ENCODE data around the gene AP2A2.

The AP2A2 gene

DNA sequence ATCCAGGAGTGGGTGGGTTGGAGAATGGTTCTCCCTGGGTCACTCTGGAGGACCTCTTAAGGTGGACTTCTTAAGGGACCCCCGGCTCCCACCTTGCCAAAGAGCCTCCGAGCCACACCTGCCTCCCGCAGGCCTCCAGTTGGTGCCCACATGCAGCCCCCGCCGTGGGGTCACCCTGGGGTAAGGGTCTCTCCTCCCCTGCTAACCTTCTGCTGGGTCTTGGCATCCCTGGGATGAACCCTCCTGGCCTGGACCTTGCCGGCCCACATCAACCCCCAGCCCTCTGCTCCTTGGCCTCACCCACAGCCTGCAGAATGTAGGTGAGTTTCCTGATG is 123.4 kb downstream of the AP2A2 start:
- ChIA-PET CTCF (no interaction called here), POLR2A (no interaction called here)
- no peaks in the 10 kb centered on the region for H3K9me3 ChIP-seq (ENCODE audit: control insufficient read depth, insufficient read depth, low read depth, low read length)
- H3K27ac ChIP-seq (ENCODE audit: extremely low read depth, low read depth, low read length), result no peak overlapping the region
- no peaks in the 10 kb centered on the region for H3K4me1 ChIP-seq (ENCODE audit: control insufficient read depth, insufficient read depth, low read length)
- H3K36me3 ChIP-seq (ENCODE audit: control insufficient read depth in 2 of 2, insufficient read depth in 1 of 2, low read length in 2 of 2), result no peaks in the 10 kb centered on the region
- H3K4me3 ChIP-seq (ENCODE audit: low read depth, low read length), result no peak overlapping the region
- TF ChIP-seq ZBTB21 (tag by site-specific recombination; IDR thresholded peaks at IDR 0.05) (no peak), ZBTB6 (tag by site-specific recombination; IDR thresholded peaks at IDR 0.05) (no peak), ZFP41 (tag by site-specific recombination; IDR thresholded peaks at IDR 0.05; ENCODE audit: borderline replicate concordance) (no peak), HOXD13 (CRISPR knock-in tag; IDR thresholded peaks at IDR 0.05; ENCODE audit: borderline replicate concordance) (no peak), ZNF585B (tag by site-specific recombination; IDR thresholded peaks at IDR 0.05) (no peak)
- TF ChIP-seq, protein P1, sequence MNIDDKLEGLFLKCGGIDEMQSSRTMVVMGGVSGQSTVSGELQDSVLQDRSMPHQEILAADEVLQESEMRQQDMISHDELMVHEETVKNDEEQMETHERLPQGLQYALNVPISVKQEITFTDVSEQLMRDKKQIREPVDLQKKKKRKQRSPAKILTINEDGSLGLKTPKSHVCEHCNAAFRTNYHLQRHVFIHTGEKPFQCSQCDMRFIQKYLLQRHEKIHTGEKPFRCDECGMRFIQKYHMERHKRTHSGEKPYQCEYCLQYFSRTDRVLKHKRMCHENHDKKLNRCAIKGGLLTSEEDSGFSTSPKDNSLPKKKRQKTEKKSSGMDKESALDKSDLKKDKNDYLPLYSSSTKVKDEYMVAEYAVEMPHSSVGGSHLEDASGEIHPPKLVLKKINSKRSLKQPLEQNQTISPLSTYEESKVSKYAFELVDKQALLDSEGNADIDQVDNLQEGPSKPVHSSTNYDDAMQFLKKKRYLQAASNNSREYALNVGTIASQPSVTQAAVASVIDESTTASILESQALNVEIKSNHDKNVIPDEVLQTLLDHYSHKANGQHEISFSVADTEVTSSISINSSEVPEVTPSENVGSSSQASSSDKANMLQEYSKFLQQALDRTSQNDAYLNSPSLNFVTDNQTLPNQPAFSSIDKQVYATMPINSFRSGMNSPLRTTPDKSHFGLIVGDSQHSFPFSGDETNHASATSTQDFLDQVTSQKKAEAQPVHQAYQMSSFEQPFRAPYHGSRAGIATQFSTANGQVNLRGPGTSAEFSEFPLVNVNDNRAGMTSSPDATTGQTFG (tag by site-specific recombination; IDR thresholded peaks at IDR 0.05; ENCODE audit: borderline replicate concordance), result no peak
- TF ChIP-seq, protein P2, sequence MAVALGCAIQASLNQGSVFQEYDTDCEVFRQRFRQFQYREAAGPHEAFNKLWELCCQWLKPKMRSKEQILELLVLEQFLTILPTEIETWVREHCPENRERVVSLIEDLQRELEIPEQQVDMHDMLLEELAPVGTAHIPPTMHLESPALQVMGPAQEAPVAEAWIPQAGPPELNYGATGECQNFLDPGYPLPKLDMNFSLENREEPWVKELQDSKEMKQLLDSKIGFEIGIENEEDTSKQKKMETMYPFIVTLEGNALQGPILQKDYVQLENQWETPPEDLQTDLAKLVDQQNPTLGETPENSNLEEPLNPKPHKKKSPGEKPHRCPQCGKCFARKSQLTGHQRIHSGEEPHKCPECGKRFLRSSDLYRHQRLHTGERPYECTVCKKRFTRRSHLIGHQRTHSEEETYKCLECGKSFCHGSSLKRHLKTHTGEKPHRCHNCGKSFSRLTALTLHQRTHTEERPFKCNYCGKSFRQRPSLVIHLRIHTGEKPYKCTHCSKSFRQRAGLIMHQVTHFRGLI (tag by site-specific recombination; IDR thresholded peaks at IDR 0.05), result no peak

DNA sequence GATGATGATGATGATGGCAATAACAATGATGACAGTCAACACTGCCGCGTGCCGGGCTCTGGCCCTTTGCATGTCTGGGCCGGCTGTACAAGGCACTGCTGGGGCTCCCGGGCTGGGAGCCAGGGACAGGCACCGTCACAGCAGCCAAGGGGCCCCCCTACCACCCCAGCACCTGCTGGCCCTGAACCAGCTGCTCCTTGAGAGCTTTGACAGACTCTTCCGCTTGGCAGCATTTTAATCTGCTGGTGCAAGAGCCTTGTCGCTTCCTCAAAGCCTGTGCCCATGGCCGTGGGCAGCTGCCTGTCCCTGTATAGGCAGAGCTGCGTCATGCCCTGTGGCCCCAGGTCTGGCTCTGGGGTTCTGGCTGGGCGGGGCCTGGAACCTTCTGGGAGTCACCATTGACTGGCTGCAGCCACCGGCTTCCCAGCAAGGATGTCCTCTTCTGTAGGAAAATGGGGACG is 123.8 kb downstream of the AP2A2 start:
- H3K4me3 ChIP-seq (ENCODE audit: low read depth, low read length), result no peak overlapping the region
- H3K27ac ChIP-seq (ENCODE audit: extremely low read depth, low read depth, low read length), result no peak overlapping the region
- no peaks in the 10 kb centered on the region for H3K36me3 ChIP-seq (ENCODE audit: control insufficient read depth in 2 of 2, insufficient read depth in 1 of 2, low read length in 2 of 2)
- no peaks in the 10 kb centered on the region for H3K4me1 ChIP-seq (ENCODE audit: control insufficient read depth, insufficient read depth, low read length)
- TF ChIP-seq ZNF350 (tag by site-specific recombination; IDR thresholded peaks at IDR 0.05), result no peak
- TF ChIP-seq ZNF248 (tag by site-specific recombination; IDR thresholded peaks at IDR 0.05), result no peak
- TF ChIP-seq ZNF558 (tag by site-specific recombination; IDR thresholded peaks at IDR 0.05), result no peak
- no peak for TF ChIP-seq ZBTB11 (tag by site-specific recombination; conservative IDR thresholded peaks at IDR 0.05; ENCODE audit: low read depth)
- no peak for TF ChIP-seq ZBTB21 (tag by site-specific recombination; IDR thresholded peaks at IDR 0.05)
- TF ChIP-seq ZBTB7A (tag by site-specific recombination; IDR thresholded peaks at IDR 0.05; ENCODE audit: low read depth), result no peak
- TF ChIP-seq ZNF394 (tag by site-specific recombination; IDR thresholded peaks at IDR 0.05; ENCODE audit: borderline replicate concordance), result no peak
- H3K9me3 ChIP-seq (ENCODE audit: control insufficient read depth, insufficient read depth, low read depth, low read length), result no peaks in the 10 kb centered on the region
- POLR2A ChIA-PET, result no interaction called here
- CTCF ChIA-PET, result interaction anchor here (1.2 kb wide), 1 partner anchor 206 kb away, joined by 3 read pairs; no protein-coding TSS in a partner anchor
